Measurements from ENCODE around the gene UPF1. TPM values are rescaled to one million over a fixed set of nuclear protein-coding genes. Genes with fewer than 3 reads are reported as not detected.
A peak's percentile ranks its signal among the peaks of the same experiment; 100 is the strongest.

UPF1 gene
- polyA plus RNA-seq, 3 donors: 2.6 to 43.7 (median 3.2) TPM

DNA sequence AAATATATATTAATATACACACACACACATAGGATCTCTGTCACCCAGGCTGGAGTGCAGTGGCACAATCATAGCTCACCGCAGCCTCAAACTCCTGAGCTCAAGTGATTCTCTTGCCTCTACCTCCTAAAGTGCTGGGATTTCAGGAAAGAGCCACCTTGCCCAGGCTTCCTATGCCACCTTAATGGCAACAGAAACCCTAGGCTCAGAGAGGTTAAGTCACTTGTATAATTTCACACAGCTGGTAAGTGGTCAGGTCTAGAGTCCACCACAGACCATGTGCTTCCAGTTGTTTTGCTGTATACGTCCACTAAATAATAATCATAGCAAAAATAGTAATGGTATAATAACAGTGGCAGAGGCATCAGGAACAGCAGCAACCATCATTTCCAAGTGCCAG is 1.3 kb upstream of the UPF1 start:
- Histone ChIP-seq H3K9ac (ENCODE audit: insufficient read depth, low read length, poor library complexity, severe bottlenecking) (no peak overlapping the region), H3K27ac (ENCODE audit: low read depth in 1 of 2, low read length in 2 of 2) (no peak overlapping the region), H3K9me3 (replicated peaks in 1 of 2; ENCODE audit: control insufficient read depth in 1 of 2, insufficient read depth in 1 of 2, low read length in 2 of 2) (peaks cover 7 to 14% of the 10 kb centered on the region in 2 donors), H4K20me1 (ENCODE audit: insufficient read depth, low read length) (peaks cover 32% of the 10 kb centered on the region), H3K4me2 (replicated peaks; ENCODE audit: extremely low read depth, low read length, poor library complexity, severe bottlenecking) (no peak overlapping the region), H2AFZ (ENCODE audit: insufficient read depth, low read depth, low read length, poor library complexity, severe bottlenecking) (no peak overlapping the region), H3K4me1 (ENCODE audit: control insufficient read depth in 1 of 2, insufficient read depth in 2 of 2, low read length in 2 of 2) (peaks cover 24 to 34% of the 10 kb centered on the region in 2 donors), H3K79me2 (ENCODE audit: insufficient read depth, low read length) (peaks cover 42% of the 10 kb centered on the region), H3K4me3 (replicated peaks in 1 of 3; ENCODE audit: low read depth in 2 of 3, low read length in 3 of 3) (no peak overlapping the region), H3K27me3 (ENCODE audit: control insufficient read depth in 2 of 2, insufficient read depth in 2 of 2, low read length in 2 of 2) (no peaks in the 10 kb centered on the region), H3K36me3 (replicated peaks in 1 of 2; ENCODE audit: control insufficient read depth in 1 of 2, insufficient read depth in 2 of 2, low read length in 2 of 2) (peaks cover under 1 to 15% of the 10 kb centered on the region in 2 donors)
- DNase-seq: no peak
- 100% methylated on average over 1 of the region's 2 CpGs for WGBS (ENCODE audit: insufficient coverage)
- H3K27me3 Mint-ChIP-seq (ENCODE audit: low read depth in 3 of 3): peaks cover 18 to 30% (median 22%) of the 10 kb centered on the region in 3 donors
- H3K27ac Mint-ChIP-seq: no peak overlapping the region
- peaks cover 7 to 13% of the 10 kb centered on the region in 2 donors for H3K36me3 Mint-ChIP-seq
- no peak for TF ChIP-seq CTCF (IDR thresholded peaks at IDR 0.05)
- peaks cover 4 to 21% (median 19%) of the 10 kb centered on the region in 7 donors for H3K9me3 Mint-ChIP-seq
- intact Hi-C loops (cut with micrococcal nuclease): no loop called here
- peaks cover 33% of the 10 kb centered on the region for H3K4me1 Mint-ChIP-seq
- peak overlapping the region in 1 of 2 donors; percentile 73 for H3K4me3 Mint-ChIP-seq

DNA sequence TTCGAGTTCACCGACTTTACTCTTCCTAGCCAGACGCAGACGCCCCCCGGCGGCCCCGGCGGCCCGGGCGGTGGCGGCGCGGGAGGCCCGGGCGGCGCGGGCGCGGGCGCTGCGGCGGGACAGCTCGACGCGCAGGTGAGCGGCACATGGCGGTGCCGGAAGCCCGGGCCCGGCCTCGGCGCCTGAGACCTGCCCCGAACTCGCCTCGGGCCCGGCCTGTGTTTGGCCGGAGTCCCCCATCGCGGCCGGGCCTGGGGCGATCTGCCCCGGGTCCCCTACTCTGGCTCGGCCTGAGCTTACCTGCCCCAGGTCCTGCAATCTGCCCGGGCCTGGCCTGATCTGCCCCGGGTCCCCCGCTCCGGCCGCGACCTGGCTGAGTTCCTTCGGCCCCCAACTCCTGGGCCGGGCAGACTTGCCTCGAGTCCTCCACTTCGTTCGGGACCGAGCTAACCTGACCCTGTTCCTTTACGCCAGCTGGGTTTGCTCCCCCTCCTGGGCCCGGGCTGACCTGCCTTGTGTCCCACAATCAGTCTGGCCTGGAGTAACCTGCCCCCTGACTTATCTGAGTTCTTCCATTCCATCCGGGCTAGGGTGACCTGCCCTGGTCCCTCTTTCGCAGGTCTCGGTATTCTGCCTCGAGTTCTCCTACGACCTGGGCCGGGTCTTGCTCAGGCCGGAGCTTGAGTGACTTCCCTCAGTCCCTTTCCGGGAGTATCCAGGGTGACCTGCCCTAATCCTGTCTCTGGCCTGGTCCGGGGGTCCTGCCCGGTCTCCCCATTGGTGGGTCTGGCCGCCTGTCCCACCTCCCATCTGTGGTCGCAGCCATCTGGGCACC is 764 bp downstream of the UPF1 start:
- H4K20me1 ChIP-seq (ENCODE audit: insufficient read depth, low read length): peaks cover 53% of the 10 kb centered on the region
- H3K4me3 Mint-ChIP-seq: peak overlapping the region; percentile 97 to 99
- peaks cover 62% of the 10 kb centered on the region for H3K79me2 ChIP-seq (ENCODE audit: insufficient read depth, low read length)
- peak overlapping the region; percentile 49 to 79 for H3K27ac ChIP-seq (ENCODE audit: low read depth in 1 of 2, low read length in 2 of 2)
- H3K36me3 ChIP-seq (replicated peaks in 1 of 2; ENCODE audit: control insufficient read depth in 1 of 2, insufficient read depth in 2 of 2, low read length in 2 of 2): peaks cover 7 to 35% of the 10 kb centered on the region in 2 donors
- H3K4me1 Mint-ChIP-seq: peaks cover 48% of the 10 kb centered on the region
- peak overlapping the region; percentile 83 for H3K4me2 ChIP-seq (replicated peaks; ENCODE audit: extremely low read depth, low read length, poor library complexity, severe bottlenecking)
- H3K9ac ChIP-seq (ENCODE audit: insufficient read depth, low read length, poor library complexity, severe bottlenecking): peak overlapping the region; percentile 89
- intact Hi-C loops (cut with micrococcal nuclease): no loop called here
- H3K27me3 ChIP-seq (ENCODE audit: control insufficient read depth in 2 of 2, insufficient read depth in 2 of 2, low read length in 2 of 2): no peaks in the 10 kb centered on the region
- DNase-seq: peak; percentile 9 to 30 (median 23)
- no peak overlapping the region for H2AFZ ChIP-seq (ENCODE audit: insufficient read depth, low read depth, low read length, poor library complexity, severe bottlenecking)
- peaks cover 24 to 39% of the 10 kb centered on the region in 2 donors for H3K4me1 ChIP-seq (ENCODE audit: control insufficient read depth in 1 of 2, insufficient read depth in 2 of 2, low read length in 2 of 2)
- peaks cover 0 to under 1% of the 10 kb centered on the region in 2 donors for H3K9me3 ChIP-seq (replicated peaks in 1 of 2; ENCODE audit: control insufficient read depth in 1 of 2, insufficient read depth in 1 of 2, low read length in 2 of 2)
- peak overlapping the region; percentile 75 to 90 (median 89) for H3K4me3 ChIP-seq (replicated peaks in 1 of 3; ENCODE audit: low read depth in 2 of 3, low read length in 3 of 3)
- H3K36me3 Mint-ChIP-seq: peaks cover 18 to 28% of the 10 kb centered on the region in 2 donors
- peaks cover 0 to 5% (median 5%) of the 10 kb centered on the region in 7 donors for H3K9me3 Mint-ChIP-seq
- under 1% methylated on average over 68 of the region's 69 CpGs for WGBS (ENCODE audit: insufficient coverage)
- no peak for TF ChIP-seq CTCF (IDR thresholded peaks at IDR 0.05)
- H3K27me3 Mint-ChIP-seq (ENCODE audit: low read depth in 3 of 3): peaks cover 11 to 17% (median 16%) of the 10 kb centered on the region in 3 donors
- H3K27ac Mint-ChIP-seq: peak overlapping the region; percentile 87 to 95 (median 91)

Measured in CD14-positive monocyte (primary cell).